ENCODE results near the gene MRPL18.
"Not testable (repeated sequence)": the region's sequence is repeated elsewhere in the genome, so short reads cannot be mapped to it uniquely, and the experiment has no call there.

MRPL18 gene

DNA sequence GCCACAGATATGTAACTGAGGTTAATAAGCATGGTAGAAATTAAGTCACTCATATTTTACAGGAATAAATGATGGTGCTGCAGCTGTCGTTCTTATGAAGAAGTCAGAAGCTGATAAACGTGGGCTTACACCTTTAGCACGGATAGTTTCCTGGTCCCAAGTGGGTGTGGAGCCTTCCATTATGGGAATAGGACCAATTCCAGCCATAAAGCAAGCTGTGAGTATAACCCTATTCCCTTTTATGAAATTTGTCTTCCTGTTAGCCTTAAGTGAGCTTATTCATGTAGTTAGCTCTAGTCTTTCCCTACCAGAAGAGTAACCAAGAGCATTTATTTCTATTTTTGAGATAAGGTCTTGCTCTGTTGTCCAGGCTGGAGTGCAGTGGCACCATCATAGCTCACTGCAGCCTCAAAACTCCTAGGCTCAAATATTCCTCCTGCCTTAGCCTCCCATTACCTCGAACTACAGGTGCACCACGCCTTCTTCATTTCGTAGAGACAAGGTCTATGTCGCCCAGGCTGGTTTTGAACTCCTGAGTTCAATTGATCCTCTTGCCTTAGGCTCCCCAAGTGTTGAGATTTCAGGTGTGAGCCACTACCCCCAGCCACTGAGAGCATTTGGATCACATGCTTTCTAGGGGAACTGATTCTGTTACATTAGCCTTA lies 12.9 kb upstream of the MRPL18 start:
- FAIRE-seq: no peak

DNA sequence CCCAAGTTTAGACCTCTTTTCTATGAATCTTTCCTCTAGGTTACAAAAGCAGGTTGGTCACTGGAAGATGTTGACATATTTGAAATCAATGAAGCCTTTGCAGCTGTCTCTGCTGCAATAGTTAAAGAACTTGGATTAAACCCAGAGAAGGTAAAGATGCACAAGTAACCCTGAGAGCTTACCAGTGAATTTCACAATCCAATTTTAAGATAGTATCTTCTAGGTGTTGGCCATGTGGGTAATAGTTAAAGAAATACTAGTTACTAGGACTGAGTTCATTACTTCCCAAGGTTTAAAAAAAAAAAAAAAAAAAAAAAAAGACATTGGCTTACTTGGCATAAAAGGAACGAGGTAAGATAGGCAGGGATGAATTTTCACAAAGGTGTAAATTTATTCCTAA lies 12.1 kb upstream of the MRPL18 start:
- FAIRE-seq: no peak

DNA sequence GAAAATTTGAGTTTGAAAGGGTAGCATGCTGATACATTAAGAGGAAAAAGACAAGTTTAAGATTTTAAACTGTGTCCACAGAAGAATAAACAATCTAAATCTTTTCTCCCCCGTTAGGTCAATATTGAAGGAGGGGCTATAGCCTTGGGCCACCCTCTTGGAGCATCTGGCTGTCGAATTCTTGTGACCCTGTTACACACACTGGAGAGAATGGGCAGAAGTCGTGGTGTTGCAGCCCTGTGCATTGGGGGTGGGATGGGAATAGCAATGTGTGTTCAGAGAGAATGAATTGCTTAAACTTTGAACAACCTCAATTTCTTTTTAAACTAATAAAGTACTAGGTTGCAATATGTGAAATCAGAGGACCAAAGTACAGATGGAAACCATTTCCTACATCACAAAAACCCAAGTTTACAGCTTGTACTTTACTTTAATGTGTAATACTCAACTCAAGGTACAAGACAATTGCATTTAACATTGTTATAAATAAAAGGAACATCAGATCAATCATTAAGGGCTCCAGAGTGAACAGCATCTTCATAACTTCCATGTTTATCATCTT lies 11.6 kb upstream of the MRPL18 start:
- no peak for FAIRE-seq

DNA sequence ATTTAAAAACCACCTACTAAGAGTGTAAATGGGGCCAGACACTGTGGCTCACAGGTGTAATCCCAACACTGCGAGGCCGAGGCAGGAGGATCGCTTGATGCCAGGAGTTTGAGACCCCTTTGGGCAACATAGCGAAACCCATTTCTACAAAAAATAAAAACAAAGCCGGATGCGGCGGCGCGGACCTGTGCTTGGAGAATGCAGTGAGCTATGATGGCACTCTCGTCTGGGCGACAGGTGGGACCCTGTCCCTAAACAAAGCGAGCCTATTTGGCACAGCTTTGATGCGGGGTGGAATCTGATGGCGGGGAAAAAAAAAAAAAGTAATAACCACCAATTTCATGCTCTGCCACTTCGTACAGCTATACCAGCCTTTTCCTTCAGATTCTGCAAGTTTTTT lies 2.0 kb upstream of the MRPL18 start:
- FAIRE-seq: no peak

DNA sequence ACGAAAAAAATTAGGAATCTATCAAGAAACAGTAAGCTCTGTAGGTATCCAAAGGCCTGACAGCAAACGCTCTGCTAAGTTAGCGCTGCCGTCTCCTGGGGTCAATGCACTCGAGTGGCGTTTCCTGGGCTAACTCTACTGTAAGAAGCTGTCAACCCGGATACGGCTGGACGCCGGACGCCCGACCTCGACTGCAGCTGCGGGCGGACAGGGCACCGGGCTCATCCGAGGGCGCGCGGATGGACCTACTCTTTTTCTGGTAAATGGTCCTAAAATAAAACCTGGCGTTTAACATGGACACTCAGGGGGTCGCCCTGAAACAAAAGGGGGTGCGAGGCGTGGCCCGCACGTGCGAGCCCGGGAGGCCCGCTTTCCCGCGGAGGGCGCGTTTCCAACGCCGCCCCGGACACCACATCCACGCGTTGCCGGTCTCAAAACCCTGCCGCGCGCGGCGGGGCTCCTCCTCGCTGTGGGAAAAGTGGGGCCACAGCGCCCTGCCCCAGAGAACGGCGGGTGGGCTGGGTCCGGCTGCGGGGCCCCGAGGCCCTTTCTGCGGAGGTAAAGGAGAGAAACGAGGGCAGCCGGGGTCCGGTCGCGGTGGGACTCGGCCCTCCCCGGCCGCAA lies 1.4 kb upstream of the MRPL18 start:
- no peak for FAIRE-seq

DNA sequence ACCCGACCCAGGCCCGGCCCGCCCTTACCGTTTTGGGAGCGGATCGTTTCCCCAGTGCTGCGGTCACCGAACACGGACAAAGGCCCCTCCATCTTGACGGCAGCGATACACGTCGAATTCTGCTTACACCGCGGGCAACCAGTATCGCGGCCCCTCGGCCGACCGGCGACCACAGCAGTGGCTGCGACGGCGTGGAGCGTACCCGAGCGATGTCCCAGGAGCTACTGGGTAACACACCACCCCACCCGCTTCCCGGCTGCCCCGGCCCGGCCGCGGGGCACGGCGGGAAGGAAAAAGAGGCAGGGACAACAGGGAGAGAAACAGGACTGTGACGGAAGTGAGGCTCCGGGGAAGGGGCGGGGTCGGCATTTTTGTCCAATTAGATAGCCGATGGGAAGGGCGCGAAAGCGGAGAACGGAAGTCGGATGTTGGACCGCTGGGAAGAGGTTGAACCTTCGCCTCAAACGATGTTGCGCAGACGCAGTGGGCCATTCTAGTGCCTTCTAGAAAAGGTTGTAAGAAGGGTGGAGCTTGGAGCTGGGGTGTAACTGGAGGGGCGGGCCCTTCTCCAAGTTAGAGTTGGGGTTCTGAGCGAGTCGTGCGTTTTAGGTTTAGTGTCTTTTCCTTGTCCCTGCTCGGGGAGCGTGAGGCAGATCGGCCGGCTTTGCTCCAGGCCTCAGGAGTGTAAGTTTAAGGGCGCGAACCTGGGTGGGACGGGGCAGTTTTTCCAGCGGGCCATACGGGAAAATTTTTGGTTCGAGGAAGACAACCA lies 704 bp upstream of the MRPL18 start, which contains the start of gene TCP1:
TSS of gene TCP1 (minus strand) at position 226 of the 772 bp plus-strand sequence. CDS start at position 92, 134 bp downstream.
- FAIRE-seq: peak; percentile 78

DNA sequence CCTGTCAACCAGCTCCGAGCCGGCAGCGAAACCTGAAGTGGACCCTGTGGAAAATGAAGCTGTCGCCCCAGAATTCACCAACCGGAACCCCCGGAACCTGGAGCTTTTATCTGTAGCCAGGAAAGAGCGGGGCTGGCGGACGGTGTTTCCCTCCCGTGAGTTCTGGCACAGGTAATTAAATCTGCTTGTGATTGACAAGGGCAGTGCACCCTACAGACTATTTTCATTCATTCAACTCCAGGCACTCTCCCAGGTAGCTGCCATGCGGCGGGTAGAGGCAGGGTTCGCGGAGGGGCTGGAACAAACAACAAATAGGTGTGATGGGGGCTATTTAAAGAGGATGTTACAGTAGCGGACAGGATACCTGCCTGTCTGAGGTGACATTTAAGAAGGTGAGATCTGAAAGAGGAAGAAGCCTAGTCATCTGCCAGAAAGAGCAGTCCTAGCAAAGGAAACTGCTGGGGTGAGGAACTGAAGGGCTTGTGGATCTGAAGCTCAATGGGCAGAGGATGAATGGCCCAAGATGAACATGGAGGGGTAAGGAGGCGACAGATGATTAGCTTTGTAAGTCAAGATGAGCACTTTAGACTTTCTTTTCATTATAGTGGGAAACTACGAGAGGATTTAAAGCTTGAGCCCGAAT lies 810 bp downstream of the MRPL18 start:
- no peak for FAIRE-seq

DNA sequence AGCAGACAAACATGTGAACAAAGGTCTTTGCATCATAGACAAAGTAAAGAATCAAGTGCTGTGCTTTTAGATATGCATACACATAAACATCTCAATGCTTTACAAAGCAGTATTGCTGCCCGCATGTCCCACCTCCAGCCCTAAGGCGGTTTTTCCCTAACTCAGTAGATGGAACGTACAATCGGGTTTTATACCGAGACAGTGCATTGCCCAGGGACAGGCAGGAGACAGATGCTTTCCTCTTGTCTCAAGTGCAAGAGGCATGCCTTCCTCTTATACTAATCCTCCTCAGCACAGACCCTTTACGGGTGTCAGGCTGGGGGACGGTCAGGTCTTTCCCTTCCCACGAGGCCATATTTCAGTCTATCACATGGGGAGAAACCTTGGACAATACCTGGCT lies 4.7 kb downstream of the MRPL18 start:
- FAIRE-seq: not testable (repeated sequence)

DNA sequence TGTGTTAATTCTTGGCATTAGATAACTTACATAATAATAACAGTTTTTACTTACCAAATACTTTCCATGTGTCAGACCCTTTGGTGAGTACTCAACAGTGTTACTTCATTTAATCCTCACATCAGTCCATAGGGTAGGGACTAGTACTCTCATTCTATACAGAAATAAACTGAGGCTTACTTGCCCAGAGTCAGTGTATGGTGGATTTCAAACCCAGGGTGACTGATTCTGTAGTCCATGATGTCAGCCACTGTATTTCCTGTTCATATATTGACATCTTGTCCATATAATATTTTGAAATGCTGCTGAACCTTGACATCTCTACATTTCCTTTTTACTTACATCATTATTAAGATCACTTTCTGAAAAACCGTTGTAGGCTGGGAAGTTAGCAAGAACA lies 7.3 kb downstream of the MRPL18 start:
- FAIRE-seq: no peak

DNA sequence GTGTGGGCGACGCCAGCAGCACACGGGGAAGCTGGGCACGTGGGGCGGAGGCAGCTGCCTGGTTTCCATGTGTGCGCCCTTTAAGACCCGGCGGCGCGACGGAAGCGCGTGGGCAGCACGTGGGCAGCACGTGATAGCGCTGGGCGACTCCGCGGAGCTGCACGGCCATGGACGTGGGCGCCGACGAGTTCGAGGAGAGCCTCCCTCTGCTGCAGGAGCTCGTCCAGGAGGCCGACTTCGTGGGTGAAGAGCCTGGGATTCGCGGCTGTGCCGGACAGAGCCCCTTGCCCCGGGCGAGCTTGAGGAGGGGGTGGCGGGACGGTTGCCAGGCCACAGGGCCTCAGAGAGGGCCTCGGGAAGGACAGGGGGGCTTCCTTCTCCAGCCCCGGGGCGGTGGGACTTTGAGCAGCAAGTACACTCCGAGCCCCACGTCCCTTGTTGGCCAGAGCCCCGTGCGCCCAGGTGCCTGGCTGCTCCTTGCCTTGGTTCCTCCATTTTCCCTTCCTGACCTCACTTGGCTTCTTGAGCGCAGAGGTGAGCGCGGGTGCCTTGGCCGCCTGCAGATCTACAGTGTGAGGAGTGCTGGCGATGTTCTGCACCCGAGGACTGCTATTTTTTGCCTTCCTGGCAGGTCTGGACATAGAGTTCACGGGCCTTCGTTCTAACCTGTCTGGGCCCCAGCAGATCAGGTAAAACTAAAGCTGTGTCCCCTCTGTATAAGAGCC lies 10.0 kb downstream of the MRPL18 start, which contains the start of gene PNLDC1:
TSS of gene PNLDC1 (plus strand) at position 136 of the 725 bp plus-strand sequence. CDS start at position 168, 32 bp downstream.
- no peak for FAIRE-seq

DNA sequence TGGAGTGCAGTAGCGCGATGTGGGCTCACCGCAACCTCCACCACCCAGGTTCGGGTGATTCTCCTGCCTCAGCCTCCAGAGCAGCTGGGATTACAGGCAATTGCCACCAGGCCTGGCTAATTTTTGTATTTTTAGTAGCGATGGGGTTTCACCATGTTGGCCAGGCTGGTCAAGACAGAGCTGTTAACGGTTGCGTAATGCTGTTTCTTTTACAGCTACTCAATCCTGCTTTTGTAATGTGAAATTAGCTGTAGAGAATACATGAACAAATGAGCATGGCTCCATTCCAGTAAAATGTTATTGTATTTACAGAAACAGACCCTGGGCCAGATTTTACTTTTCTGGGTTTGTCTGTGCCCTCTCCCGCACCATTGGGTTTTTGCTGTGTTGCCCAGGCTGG lies 11.7 kb downstream of the MRPL18 start:
- no peak for FAIRE-seq

DNA sequence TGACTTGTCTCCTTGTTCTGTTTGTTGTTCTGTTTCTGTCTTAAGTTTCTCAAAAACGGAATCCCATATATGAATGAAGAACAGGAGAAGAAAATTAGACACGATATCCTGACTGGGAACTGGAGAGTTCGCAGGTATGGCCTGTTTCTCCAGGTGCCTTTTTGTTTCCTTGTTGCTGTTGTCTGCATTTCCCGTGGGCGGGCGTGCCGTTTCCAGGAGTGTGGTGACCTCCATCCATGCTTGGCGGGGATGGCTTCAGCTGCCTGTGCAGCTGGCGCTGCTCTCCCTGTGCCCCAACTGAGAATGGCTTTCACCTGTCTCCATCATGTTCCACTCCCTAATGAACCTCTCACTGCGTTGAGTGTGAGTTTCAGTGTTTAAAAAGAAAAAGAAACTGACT lies 14.2 kb downstream of the MRPL18 start:
- FAIRE-seq: no peak

DNA sequence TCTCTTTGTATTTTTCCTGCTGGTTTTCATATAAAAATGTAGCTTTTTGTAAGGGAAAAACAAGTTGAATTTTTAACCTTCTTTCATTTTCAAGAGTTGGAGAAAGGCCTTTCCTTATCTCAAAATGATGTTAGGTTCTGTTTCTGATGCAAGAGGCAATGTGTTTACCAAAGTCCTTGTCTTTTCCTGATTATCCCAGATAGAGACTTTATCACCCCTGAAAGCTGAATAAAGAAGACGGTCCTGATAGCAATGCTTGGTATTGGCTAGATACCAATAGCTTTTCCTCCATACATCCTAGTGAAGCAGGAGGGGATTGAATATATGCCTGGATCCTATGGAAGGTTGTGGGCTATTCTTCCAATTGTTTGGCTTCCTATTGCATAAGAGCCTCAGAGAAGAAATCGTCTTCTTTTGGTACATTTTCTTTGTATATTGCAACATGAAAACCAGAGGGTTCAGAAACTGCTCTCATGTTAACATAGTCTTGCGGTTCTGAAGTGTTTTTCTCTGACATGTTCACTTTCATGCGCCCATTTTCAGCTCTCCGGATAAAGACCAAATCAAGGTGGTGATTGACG lies 15.3 kb downstream of the MRPL18 start:
- no peak for FAIRE-seq

DNA sequence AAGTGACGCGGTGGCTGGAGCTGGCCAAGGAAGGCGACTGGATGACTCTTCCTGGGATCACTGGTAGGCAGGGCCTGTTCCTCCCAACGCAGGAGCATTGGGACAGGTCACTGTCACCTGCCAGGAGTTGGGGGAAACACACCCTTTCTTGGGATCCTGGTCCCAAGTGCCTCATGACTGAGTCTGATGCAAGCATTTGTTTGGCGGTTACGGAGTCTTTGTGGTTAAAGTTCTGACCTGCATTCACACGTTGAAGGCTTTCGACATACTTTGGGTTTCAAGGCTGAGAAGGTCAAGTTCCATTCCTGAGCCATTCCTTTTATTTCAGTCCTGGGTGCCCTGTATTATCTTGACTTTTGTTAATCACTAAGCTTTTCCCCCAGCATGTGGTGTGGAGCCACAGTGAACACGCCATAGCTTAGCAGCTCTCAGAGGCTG lies 15.8 kb downstream of the MRPL18 start:
- no peak for FAIRE-seq

DNA sequence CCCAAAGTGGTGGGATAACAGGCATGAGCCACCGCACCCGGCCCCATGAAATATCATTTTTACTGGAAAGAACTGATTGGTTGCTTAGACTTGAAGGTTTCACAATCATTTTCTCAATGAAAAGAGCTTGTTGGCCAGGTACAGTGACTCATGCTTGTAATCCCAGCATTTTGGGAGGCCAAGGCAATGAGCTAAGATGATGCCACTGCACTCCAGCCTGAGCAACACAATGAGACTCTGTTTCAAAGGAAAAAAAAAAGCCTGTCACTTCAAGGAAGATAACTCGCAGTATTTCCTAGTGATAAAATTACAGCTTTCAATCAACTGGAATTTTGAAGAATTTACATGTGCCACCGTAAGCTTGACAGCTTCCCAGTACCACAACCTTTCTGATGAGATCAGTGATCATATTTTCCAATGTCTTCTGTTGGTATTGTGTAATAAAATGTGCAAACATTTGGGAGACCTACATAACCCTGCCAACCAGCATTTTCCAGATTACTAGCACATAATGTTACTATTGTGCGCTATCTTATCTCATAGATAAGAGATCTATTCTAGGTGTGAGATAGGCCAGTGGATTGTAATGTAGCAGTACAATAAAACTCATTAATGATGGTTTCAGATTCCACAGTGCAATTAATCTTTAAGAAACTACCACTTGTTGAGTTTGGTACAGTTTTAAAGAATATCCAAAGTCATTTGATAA lies 17.0 kb downstream of the MRPL18 start:
- FAIRE-seq: no peak

DNA sequence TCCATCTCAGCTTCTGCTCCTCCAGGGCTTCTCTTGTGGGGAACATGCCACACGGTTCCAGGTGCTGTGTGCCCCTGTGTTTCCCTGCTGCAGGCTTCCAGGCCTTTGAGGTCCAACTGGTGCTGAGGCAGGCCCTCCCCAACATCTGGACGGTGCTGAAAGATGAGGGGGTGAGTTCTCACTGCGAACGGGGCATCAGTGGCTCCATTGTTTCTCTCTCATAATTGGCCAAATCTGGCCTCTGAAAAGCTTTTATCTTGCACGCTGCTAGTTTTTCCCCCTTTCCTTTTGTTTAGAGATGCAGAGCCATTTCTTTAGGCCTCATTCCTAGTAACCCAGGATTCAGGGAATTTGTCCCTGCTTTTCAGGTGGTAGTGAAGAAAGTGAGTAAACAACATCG lies 18.4 kb downstream of the MRPL18 start:
- no peak for FAIRE-seq

DNA sequence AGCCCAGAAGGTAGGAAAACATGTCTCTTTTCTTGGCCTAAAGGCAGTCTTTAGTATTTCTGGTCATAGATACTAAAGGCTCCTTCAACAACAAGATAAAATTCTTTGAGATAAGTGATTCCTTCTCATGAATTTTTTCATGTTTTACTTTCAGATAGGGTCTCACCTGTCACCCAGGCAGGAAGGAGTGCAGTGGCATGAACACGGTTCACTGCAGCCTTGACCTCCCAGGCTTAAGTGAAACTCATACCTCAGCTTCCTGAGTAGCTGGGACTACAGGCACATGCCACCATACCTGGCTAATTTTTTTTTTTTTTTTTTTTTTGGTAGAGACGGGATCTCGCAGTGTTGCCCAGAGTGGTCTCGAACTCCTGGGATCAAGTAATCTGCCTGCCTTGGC lies 18.9 kb downstream of the MRPL18 start:
- FAIRE-seq: no peak

DNA sequence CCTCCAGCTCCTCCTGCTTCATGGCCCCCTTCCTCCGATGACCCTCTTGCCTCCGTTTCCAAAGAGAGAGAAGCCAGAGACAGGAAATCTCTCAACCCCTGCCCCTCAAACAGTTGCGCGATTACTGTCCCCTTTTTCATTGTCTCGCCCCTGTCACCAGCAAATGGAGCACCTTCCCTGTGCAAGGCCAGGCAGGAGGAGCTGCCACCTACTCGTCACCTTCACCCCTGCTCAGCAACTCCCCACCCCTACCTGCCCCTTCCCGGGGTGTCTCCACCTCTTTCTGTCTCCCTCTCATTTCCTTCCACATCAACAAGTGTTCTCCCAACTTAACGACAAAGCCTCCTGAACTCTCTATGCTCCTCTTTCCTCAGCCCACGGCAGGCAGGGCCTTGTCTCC lies 23.5 kb downstream of the MRPL18 start:
- no peak for FAIRE-seq

DNA sequence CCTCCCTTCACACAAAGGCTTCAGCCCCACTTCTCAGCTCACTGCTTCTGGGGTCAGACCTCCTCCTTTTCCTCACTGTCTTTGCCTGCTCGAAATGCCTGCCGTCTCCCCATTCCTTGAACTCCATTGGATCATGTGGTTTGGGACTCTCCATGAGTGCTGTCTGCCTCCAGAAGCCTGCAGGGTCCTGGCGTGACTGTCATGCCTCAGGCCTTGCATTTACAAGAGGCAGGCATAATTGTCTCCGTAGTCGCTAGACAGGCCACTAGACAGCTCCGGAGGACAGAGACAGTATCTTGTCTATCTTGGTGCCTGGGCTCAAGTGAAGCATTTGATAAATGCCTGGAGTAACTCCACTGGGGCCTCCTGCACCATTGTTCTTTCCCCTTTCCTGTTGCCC lies 25.1 kb downstream of the MRPL18 start:
- no peak for FAIRE-seq

DNA sequence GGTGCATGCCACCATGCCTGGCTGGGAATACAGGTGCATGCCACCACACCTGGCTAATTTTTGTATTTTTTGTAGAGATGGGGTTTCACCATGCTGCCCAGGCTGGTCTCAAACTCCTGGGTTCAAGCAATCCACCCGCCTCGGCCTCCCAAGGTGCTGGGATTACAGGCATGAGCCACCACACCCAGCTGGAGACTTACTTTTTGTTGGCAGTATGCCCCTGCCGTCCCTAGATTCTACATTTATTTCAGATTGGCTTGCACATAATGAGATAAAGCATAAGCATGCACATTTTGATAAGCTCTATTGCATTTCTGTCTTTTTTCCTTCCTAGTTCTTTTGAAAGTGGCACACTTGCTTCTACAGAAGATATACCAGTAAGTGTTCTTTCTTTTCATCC lies 26.5 kb downstream of the MRPL18 start:
- not testable (repeated sequence) for FAIRE-seq

Data from colon (tissue), 2 donors.